Activated CD4-positive, alpha-beta T cell treated with anti-CD3 and anti-CD28 coated beads for 1 hour (primary cell): ENCODE results near the gene PCYOX1L.

Source experiments
- DNase-seq: peaks from one replicate; pipeline ENCODE4 v3.0.0-alpha.2; 2020

PCYOX1L gene, protein sequence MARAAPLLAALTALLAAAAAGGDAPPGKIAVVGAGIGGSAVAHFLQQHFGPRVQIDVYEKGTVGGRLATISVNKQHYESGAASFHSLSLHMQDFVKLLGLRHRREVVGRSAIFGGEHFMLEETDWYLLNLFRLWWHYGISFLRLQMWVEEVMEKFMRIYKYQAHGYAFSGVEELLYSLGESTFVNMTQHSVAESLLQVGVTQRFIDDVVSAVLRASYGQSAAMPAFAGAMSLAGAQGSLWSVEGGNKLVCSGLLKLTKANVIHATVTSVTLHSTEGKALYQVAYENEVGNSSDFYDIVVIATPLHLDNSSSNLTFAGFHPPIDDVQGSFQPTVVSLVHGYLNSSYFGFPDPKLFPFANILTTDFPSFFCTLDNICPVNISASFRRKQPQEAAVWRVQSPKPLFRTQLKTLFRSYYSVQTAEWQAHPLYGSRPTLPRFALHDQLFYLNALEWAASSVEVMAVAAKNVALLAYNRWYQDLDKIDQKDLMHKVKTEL

DNA sequence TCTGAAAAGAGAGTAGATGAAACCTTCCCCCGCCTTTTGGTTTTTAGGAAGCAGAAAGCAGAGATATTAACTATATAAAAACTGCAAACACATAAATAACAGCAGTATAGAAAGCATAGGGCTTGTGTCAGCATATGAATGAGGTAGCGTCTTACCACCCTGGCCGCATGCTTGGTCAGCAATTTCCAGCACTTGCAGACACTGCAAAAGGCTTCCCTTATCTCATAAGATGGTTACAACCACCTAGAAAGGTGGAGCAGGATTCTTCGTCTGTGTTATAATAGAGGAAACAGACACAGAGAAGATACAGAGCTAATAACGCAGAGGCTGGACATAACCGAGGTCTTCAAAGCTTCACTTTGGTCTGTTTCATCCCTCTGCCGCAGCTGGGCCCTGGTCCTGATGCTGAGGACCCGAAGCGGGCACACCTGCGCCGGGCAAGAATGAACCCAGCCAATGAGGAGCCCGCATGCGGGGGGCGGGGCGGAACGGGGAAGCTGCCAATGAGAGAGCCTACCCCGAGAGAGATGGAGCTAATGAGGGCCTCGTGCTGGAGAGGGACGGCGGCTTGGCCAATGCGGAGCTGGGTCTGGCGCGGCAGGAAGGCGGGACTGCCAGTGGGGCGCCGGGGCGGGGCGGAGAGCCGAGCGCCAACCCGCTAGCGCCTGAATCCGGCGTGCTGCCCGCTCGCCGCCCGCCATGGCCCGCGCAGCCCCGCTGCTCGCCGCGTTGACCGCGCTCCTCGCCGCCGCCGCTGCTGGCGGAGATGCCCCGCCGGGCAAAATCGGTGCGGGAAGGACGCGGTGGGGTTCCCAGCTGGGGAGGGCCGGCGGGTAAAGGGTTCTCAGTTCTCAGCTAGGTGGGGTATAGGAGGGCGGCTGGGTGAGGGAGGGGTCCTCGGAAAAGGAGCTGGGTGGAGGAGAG is at the start of gene PCYOX1L:
Gene PCYOX1L (plus strand): TSS at position 677 of the 924 bp plus-strand sequence. CDS start 23 bp downstream, at position 700.
- peak; percentile 93 for DNase-seq

DNA sequence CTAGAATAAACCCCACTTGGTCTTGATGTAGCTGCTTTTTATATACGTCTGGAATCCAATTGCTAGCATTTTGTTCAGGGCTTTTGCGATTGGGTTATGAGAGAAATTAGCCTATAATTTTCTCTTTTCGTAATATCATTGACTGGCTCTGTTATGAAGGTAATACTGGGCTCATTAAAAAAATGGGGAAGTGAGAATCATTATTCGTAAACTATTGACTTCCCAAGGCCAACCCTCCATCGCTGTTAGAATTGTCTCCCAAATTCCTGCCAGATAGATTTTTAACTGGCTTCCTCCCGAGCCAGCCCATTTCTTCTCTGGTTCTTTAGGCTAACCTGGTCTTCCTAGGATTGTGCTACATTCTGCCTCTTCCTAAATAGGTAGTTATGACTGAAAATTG is 48.5 kb upstream of the PCYOX1L start:
- no peak for DNase-seq

DNA sequence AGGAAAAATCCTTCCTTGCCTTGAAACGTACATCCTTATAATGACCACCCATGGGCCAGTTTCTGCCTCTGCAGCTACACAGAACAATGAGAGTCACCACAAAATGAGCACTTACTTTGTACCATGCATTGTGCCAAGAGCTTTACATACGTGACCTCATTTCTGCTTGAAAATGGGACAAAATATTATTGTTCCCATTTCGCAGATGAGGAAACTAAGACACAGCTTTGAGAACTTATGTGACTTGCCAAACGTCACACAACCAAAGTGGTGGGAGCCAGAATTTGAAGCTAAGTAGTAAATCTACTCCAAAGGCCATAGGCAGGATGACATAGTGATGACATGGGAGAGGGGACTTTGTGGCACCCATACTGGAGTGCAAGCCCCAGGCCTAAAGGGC is 47.4 kb upstream of the PCYOX1L start:
- DNase-seq, result no peak

DNA sequence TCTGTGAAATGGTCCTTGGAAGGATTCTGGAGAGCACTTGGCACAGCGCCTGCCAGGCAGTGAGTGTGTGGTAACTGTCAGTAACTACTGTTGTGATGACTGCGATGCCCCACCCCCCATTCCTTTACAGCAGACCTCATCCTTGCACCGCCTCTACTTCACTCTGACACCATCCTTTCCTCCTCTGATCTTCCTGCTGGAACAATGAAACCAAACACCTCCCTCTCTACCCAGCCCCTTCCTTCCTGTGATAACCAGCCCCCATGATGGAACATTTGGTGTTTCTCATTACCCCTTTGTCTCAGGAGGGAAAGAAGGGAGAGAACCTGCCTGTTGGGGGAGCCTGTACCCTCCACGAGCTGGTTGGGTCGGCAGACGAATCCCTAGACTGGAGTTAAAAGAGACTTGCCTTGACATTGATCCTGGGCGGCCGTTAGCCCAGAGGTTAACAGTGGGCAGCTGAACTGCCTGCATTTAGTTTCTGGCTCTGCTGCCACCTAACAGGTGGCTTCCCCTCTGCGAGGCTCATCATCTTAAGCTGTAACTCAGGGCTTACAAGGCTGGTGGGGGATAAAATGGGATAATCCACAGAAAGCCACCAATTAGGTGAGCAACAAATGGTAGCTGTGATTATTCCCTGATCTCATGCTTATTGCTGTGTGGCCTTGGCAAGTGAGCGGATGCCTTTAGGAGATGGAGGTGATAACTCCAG is 46.7 kb upstream of the PCYOX1L start:
- DNase-seq, result no peak

DNA sequence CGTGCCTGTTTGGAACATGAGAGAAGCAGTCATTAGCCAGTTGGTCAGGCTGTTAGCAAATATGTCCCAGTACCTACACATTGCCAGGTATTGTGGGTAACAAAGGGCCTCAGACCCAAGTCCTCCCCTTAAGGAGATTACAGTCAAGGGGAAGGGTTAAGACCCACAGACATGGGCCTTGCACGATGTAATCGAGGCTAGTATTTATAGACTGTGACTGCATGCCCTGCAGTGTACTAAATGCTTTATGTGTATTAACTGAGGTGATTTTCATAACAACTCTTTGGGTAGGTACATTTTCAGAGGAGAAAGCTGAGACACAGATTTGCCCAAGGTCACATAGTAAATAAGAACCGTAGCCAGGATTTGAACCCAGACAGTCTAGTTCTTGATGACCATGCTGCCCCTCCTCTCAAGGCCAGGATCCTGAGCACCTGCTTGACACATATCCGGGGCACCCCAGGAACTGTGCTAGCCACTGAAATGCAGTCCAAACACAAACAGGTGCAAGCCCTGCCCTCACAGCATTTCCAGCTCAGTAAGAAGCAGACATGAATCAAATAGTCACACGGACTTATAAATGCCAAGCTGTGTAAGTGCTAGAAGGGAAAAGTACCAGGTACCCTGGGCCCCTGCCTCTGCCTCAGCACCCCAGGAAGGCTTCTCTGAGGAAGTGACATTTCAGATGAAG is 44.5 kb upstream of the PCYOX1L start:
- no peak for DNase-seq

DNA sequence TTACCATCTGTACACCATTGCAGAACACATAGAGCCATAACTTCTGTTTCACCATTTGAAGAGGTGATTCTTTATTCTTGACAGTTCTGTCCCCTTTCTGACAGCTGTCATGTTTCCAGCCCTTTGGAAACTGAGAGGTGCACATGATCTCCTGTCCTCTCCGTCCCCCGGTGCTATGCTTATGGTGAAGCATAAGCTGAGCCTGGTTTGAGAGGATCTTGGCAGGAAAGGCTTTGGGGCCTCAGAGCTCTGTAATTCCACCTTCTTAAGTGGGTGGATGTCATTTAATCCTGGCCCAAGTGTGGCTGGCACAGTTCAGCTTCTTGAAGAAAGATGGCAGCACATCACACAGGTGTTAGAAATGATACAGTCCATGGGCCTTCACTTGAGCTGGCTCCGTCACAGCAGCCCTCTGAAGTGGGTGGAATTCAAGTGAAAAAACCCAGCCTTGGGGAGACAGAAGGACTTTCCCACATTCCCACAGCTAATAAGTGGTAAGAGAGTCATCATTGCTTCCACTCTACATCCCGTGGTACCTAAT is 43.2 kb upstream of the PCYOX1L start:
- no peak for DNase-seq

DNA sequence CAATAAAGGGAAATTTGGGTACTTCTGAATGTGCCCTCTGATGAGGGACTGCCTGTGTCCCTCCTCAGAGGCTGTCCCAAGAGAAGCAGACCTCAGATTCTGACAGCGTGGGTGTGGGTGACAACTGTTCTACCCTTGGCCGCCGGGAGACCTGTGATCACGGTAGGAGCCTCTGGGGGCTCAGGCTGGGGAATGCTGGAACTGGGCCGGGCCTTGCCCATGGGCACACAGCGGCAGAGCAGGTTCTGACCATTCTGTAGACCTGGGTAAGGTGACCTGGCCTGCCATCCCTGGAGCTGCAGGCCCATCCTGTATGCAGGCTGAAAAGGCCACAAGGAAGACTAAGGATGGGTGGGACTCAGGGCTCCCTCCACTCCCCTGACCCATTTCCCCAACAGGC is 42.1 kb upstream of the PCYOX1L start:
- DNase-seq, result no peak

DNA sequence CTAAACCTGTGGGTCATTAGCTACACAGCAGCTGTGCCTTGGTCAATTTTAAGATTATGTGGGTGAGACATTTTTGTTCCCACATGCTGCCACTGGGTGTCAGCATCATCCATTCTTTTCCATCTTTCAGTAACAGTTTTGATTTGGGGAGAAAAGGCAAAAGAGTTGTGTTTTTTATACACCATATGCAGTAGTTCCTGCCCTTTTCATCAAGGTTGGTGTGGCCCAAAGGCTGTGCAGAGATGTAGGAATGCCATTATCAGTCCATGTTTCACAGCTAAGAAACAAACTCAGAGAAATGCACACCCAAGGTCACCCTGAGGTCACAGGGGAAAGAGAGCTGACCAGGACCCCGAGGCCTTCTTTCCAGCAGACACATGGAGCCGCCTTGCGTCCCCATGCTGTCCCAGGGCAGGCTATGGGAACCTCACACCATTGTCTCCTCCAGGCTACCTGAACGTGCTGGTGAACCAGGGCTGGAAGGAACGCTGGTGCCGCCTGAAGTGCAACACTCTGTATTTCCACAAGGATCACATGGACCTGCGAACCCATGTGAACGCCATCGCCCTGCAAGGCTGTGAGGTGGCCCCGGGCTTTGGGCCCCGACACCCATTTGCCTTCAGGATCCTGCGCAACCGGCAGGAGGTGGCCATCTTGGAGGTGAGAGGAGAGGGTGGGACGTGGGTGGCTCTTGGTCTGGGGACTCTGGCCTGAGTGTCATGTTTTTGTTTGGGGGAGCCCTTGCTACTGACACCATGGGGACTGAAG is 40.4 kb upstream of the PCYOX1L start:
- no peak for DNase-seq

DNA sequence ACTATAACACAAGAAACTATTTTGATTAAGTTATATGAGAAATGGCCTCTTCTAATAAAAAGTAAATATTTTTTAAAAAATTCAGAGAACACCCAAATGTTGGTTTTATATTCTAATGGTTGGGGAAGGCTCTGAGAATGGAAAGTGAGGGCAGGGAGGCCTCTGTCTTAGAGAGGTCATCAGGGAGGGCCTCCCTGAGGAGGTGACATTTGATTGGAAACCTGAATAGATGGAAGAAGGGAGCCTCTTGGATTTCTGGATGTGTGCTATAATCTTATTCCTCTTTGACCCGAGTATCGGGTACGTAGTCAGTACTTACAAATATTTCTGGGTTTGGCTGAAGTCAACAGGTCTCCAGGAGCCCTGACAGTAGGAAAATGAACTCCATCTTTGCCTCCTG is 38.7 kb upstream of the PCYOX1L start:
- no peak for DNase-seq

DNA sequence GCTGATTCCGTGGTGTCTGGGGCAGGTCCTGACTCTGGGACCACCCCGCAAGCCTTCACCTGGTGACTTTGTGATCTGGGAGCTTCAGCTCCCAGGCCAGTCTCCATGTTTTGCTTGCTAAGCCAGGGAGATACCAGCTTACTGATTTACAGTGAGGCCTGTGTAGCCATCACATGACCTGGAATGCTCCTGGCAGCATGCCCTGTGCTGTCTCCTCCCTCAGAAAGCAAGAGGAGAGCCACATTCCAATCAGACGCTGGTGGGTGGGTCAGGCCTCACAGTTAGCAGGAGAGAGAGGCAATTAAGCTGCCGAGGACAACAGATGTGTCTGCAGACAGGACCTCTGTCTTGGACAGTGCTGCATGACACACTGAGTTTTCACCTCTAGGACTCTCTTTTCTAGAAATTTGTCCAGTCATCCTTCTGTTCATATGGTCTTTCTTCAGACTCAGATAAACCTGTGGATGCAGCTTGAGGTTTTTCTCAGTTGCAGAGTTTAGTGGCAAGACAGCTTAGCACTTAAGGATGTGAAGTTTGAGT is 37.0 kb upstream of the PCYOX1L start:
- DNase-seq, result no peak

DNA sequence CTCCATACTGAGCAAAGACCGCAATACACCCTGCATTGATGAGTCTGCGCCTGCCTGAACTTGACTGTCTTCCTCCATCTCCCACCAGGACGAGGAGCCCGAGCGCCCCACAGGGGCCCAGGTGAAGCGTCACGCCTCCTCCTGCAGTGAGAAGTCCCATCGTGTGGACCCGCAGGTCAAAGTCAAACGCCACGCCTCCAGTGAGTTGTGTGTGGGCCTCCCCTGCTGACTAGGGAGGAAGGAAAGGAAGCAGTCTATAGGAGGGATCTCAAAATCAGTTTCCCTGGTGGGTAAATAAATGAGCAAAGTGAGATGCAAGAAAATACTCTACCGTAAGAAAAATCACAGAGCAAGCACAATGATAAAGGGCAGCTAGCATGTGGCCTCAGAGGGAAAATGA is 35.3 kb upstream of the PCYOX1L start:
- DNase-seq, result no peak

DNA sequence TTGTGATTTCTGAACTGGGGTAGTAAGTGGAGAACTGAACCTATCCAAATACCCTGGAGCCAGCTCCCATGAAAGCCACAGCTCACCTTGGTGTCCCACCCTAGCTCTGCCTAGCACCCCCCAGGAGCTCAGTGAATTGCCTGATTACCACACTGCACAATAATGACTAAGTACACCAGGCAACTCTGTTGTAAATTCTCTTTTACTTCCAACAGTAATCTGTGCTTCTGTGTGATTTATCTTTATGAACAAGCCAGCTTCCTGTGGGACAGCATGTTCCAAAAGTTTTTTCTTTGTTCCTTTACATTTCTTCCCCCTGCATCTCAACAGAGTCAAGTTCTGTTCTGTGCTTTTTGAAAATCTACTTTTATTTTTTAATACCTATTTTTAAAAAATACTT is 34.6 kb upstream of the PCYOX1L start:
- DNase-seq, result no peak

DNA sequence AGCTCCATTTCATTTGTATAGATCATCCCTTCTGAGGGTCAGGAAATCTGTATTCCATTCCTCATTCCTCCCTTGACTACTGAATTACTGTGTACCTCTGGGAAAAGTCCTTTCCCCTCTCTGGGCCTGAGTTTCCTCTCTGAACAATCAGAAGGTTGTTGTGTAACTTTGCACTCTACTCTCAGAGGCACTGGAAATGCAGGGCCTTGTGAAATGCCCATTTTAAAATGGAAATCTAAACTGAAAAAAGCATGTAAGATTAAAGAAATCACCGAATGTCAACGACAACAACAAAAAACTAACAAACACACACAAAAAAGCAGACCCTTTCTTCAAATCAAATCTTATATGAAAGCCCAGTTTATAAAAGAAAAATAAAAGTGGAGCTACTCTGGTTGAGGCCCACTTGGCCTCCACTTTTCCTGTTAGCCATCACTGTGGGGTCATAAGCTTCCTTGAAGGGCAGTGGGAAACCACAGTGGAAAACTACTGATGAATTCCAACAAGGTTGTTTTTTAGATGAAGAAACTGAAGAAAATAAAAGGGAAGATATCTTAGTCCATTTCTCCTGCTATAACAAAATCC is 34.1 kb upstream of the PCYOX1L start:
- no peak for DNase-seq

DNA sequence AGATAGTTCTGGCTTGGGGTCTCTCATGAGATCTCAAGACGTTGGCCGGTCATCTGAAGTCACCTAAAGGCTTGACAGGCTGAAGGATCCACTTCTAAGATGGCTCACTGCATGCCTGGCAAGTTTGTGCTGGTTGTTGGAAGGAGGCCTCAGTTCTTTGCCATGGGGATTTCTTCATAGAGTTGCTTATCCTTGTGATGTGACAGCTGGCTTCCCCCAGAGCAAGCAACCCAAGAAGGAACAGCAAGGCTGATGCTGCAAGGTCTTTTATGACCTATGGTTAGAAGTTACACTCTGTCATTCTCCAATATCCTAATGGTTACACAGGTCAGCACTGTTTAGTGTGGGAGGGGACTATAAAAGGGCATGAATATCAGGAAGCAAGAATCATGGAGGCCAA is 33.2 kb upstream of the PCYOX1L start:
- DNase-seq, result no peak

DNA sequence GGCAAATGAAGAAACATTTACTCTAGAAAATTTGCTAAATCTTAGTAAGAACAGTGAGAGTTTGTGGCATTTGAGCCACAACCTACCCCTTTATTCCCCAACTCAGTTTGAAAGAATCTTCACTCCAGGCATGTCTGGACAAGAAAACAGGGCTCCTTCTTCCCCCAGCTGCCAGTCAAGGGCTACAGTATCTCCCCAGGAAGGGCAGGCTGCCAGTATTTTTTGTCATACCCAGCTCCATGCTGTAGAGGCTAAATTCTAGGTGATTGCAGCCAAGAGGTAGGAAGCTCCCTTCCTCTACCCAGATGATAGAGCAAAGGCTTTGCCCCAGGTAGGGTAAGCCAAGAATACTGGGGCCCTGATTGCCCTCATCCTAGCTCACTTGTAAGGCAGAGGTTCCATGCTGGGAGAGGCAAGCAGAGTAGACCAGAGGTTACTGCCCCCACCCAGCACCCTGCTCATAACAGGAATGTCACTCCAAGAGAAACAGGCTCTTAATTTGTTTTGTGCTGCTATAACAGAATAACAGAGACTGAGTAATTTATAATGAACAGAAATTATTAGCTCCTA is 32.6 kb upstream of the PCYOX1L start:
- no peak for DNase-seq

DNA sequence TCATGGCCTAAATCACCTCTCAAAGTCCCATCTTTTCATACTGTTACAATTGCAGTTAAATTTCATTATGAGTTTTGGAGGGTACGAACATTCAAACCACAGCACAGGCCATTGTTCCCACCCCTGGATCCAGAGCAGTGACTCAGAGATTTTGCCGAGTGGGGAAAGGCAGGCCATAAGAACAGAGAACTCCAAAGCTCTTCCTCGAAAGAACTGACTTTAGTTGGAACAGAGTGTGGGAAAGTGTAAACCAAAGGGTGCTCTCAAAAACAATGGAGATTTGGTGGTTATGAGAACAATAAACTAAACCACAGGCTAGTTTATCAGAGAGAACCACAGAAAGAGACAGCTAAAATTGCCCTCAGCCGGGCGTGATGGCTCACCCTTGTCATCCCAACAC is 32.0 kb upstream of the PCYOX1L start:
- no peak for DNase-seq

DNA sequence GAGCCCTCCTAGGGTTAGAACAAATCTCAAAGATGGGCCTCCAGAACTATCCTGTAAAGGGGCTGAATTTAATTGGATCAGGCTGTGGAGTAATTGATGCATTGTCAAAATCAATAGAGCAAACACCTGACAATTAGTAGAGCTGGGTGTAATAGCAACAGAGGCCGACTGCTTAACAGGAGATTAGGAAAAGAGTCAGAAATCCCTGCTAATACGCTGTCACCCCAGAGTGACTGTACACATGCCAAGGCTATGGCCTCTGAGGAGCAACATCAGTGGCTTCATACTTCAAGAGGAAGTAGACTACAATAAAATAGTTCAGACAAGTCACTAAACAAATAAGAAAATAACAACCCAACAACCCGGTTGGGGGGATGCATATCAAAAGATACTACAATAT is 31.2 kb upstream of the PCYOX1L start:
- DNase-seq, result no peak

DNA sequence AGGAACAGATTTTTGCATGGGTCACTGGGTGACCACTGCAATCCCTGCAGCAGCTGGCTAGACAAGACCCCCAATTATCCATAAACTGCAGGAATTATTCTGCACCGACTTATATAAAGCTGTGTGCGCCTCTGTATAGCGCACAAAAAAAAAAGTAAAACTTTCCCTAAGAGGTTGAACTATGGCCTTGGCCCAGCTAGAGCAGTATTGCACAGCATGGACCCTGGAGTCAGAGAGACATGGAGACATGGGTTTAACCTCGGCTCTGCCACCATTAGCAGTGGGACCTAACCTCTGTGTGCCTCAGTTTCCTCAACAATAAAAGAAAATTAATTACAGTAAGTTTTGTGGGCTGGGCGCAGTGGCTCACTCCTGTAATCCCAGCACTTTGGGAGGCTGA is 29.7 kb upstream of the PCYOX1L start:
- DNase-seq, result no peak

DNA sequence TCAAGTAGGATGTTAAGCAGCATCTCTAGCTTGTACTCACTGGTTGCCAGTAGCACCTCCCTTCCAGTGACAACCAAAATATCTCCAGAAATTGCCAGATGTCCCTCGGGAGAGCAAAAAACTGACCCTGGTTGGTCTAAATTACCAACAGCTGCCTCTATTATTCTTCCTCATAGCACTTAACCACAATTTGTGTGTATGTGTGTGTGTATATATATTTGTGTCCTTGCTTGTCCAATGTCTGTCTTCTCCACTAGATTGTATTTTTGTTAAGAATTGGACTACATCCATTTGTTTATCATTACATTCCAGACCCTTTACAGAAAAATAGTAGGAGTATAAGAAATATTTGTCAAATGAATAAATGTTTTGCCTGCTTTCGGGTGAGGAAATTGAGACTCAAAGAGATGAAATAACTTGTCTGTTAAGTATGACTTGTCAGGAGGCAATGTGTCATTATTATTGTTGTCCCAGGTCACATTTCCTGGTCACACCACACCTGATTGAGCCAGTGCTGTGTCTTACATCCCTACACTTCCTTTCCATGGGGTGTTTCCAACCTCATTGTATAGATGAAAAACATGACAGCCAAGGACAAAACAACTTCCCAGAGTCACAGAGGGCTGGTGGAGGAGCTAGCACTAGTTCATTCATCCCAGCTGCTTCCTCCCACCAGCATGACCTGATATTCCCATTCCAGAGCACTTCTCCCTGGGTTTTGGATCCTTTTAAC is 24.0 kb upstream of the PCYOX1L start:
- no peak for DNase-seq

DNA sequence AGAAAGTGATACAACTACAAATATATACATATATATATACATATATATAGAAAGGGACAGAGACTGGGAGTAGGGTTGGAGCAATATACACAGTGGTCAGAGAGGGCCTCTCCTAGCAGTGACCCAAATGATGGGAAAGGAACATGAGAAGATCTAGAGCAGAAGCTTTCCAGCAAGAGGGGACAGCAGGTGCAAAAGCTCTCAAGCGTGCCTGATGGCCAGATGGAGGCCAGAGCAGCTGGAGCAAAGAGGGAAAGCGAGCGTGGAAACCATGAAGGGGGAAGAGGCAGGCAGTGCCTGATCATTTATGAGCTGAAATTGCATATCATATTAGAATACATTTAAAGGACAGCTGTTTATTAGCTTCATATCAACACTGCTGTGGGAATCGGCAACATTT is 20.1 kb upstream of the PCYOX1L start:
- DNase-seq, result no peak
